GM12865 (cell line): ENCODE data around the gene SPPL2A.

Source experiments
- DNase-seq: peaks from one replicate; pipeline ENCODE4 v3.0.0; 2010; ENCODE audit warnings: low read depth
- H3K4me3 ChIP-seq: 2 replicates; pipeline ENCODE4 v1.5.1; 2011; ENCODE audit warnings: mild to moderate bottlenecking, low read depth, low read length, control low read depth
- CTCF ChIP-seq: IDR thresholded peaks from 2 replicates; pipeline ENCODE4 v1.5.1; 2011; ENCODE audit warnings: low read length, control low read depth, low read depth, inconsistent platforms; ENCODE audit not compliant: insufficient read depth; ENCODE audit errors: missing control alignments

Gene SPPL2A

GRCh38 chr15:50750227-50750705, 15.2 kb downstream of the SPPL2A start:
- H3K4me3 ChIP-seq, result no peak overlapping the region
- DNase-seq, result no peak
- TF ChIP-seq CTCF, result no peak

- no peak overlapping the region for H3K4me3 ChIP-seq
- TF ChIP-seq CTCF, result no peak
- no peak for DNase-seq
Measured at GRCh38 chr15:50747523-50747922, 18.0 kb downstream of the SPPL2A start.

GRCh38 chr15:50744601-50745000, 20.9 kb downstream of the SPPL2A start:
- no peak for DNase-seq
- no peak overlapping the region for H3K4me3 ChIP-seq
- no peak for TF ChIP-seq CTCF

- H3K4me3 ChIP-seq, result no peak overlapping the region
- TF ChIP-seq CTCF, result no peak
Measured at GRCh38 chr15:50740955-50741354, 24.6 kb downstream of the SPPL2A start.

GRCh38 chr15:50736823-50737222, 28.7 kb downstream of the SPPL2A start:
- no peak for TF ChIP-seq CTCF
- DNase-seq, result no peak
- H3K4me3 ChIP-seq, result no peak overlapping the region

More at GRCh38 chr15:50740955-50741354, 24.6 kb downstream of the SPPL2A start:
- no peak for DNase-seq

- H3K4me3 ChIP-seq, result no peak overlapping the region
- TF ChIP-seq CTCF, result no peak
- no peak for DNase-seq
Measured at GRCh38 chr15:50735156-50735555, 30.4 kb downstream of the SPPL2A start.

- no peak for DNase-seq
- no peak for TF ChIP-seq CTCF
- no peak overlapping the region for H3K4me3 ChIP-seq
Measured at GRCh38 chr15:50726315-50726714, 39.2 kb downstream of the SPPL2A start.
